Daoy (cell line): ENCODE results near the gene RFX7. TPM values are rescaled to one million over a fixed set of nuclear protein-coding genes. Genes with fewer than 3 reads are reported as not detected.
"Not testable (repeated sequence)": the region's sequence is repeated elsewhere in the genome, so short reads cannot be mapped to it uniquely, and the experiment has no call there.

Experiments
- DNase-seq: peaks from one replicate; pipeline ENCODE4 v3.0.0-alpha.2; 2015; ENCODE audit warnings: low read depth
- total RNA-seq: library from RNA; depleted of rRNA; stranded (reverse); fragments of >200 nt; shearing (Covaris generic); gene quantifications from 2 replicates; pipeline ENCODE4 v1.2.3, GENCODE V29; 2014; rRNA removed

RFX7 gene
- total RNA-seq, result 2.6 and 3.2 TPM in 2 replicates

DNA sequence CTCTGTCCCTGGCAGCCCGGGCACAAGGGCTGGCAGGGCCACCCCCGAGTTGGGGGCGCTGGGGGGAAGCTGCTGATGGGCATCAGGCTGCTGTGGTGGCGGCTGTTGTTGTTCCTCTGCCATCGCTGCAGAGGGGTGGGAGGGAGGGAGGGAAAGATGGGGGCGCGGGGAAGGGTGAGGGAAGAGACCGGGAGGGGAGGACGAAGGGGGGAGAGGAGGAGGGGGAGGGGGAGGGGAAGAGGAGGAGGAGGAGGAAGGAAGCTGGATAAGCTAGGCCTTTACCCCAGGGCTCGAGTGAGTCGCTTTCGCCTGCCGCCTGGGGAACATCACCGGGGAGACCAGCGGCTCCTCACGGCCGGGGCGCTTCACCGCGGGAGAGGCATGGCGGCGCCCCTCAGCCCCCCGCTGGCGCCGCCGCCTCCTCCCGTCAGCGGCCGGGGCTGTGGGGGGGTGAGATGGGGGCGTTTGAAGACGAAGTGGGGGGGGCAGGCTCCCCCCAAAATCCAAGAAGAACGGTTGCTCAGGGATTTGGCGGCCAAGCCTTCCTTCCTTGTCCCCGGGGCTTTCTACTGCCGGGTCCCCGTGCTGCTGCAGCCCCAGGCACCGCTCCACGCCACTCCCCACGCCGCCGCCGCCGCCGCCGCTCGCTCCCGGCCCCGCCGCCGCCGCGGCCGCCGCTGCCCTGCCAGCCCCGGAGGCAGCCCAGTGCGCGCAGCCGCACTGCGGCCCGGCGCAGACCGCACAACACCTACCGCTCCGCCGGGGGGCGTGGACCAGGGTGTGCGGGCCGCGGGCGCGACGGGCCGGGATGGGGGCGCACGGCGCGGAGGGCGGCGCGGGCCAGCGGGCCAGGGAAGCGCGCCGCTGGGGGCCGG lies at the start of gene RFX7:
TSS of gene RFX7 (minus strand) at position 717 of the 875 bp plus-strand sequence. CDS start at position 123, 594 bp downstream.
- DNase-seq, result peak; percentile 85

GRCh38 chr15:56292546-56293316 lies 49.1 kb upstream of the RFX7 start:
- no peak for DNase-seq

DNA sequence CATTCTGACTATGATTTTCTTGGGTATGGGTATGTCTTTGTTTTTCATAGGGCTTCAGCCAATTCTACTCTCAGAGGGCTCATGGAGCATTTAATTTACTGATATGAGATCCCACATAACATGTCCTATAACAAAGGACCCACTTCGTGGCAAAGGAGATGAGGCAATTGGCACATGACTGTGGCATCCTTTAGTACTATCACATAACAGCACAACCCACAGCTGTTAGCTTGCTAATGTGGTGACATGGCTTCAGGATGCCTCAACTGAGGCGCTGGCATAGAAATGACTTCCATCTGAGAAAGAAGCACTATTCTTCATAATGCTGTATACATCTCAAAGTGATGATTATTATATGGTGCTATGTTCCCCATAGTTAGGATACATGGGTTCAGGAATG lies 48.1 kb upstream of the RFX7 start:
- no peak for DNase-seq

- DNase-seq, result no peak
Measured at GRCh38 chr15:56286213-56286612, 42.5 kb upstream of the RFX7 start.

DNA sequence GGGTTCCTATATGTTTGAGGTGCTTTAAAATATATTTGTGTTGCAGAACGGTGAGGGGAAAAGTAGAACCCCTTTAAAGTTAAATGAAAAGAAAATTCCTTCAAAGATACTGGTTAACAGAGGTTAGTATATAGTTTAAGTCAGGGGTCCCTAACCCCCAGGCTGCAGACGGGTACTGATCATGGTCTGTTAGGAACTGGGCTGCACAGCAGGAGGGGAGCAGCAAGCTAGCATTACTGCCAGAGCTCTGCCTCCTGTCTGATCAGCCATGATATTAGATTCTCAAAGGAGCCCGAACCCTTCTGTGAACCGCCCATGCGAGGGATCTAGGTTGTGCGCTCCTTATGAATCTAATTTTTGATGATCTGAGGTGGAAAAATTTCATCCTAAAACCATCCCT lies 37.5 kb upstream of the RFX7 start:
- no peak for DNase-seq

DNA sequence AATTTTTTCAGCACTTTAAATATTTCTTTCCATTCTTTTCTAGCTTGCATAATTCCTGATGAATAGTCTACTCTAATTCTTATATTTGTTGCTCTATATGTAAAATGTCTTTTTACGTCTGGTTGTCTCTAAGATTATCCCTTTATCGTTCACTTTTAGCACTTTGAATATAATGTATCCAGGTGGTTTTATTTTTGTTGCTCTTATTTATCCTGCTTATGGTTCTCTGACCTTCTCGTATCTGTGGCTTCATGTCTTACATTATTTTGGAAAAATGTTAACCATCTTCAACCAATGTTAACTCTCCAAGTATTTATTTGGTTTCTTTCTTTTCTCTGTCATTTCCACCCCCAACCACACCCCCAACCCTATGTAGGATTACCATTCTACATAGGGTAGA lies 30.0 kb upstream of the RFX7 start:
- DNase-seq, result no peak

DNA sequence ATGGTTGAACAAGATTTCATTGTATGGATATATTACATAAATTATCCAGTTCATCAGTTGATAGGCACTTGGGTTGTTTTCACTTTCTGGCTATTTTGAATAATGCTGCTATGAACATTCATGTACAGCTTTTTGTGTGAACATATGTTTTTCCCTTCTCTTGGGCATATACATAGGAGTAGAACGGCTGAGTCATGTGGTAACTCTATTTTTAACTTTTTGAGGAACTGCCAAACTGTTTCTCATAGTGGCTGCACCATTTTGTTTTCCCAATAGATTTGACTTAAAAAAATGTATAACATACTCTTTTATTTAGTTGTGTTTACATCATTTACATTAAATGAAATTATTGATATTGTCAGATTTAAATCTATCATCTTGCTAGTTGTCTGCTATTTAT lies 28.8 kb upstream of the RFX7 start:
- DNase-seq, result no peak

- not testable (repeated sequence) for DNase-seq
Measured at GRCh38 chr15:56266465-56266864, 22.8 kb upstream of the RFX7 start.

DNA sequence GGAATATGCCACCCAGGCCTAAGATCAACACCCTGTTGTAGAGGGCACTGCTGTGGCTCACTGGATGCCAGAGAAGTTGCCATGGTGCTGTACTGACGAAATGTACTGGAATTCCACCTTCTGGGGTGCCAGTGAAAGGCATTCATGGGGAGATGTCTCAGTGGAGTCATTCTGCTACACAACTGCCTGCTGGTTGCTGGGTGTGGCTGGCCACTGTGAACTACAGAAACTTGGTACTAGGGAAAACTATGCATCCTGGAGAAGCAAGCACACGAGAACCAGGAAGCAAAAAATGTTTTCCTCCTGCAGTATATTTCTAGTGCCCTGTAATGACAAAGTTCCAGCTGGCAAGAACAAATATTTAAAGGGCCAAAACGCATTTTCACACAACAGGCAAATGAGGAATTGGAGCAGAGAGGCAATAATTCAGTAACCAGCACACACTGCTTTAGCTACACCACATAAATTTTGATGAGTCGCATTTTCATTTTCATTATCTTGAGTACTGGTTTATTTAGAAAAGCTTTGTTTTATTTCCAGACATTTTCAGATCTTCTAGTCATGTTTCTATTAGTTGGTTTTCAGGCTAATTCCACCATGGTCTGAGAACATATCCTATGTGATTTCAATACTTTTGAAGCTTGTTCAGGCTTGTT lies 18.3 kb upstream of the RFX7 start:
- peak; percentile 17 for DNase-seq

GRCh38 chr15:56257306-56257705 lies 13.6 kb upstream of the RFX7 start:
- not testable (repeated sequence) for DNase-seq

DNA sequence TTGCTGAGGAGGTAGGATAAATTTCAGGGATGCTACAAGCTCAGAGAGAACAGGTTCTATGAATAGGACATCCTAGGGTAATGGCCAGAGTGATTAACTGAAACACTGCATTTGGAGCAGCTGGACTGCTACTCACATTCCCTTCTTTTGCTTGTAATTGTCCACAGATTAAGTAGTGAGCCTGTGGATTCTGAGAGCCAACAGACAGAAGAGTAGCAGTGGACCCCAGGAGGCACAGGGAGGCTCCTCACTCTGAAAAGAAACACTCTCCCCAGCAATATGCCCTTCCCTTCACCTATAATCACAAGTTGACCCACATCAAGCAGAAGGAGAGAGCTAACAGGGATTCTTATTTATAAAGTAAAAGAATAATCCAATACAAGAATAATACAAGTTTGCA lies 10.6 kb upstream of the RFX7 start:
- no peak for DNase-seq

- no peak for DNase-seq
Measured at GRCh38 chr15:56252386-56252785, 8.7 kb upstream of the RFX7 start.

DNA sequence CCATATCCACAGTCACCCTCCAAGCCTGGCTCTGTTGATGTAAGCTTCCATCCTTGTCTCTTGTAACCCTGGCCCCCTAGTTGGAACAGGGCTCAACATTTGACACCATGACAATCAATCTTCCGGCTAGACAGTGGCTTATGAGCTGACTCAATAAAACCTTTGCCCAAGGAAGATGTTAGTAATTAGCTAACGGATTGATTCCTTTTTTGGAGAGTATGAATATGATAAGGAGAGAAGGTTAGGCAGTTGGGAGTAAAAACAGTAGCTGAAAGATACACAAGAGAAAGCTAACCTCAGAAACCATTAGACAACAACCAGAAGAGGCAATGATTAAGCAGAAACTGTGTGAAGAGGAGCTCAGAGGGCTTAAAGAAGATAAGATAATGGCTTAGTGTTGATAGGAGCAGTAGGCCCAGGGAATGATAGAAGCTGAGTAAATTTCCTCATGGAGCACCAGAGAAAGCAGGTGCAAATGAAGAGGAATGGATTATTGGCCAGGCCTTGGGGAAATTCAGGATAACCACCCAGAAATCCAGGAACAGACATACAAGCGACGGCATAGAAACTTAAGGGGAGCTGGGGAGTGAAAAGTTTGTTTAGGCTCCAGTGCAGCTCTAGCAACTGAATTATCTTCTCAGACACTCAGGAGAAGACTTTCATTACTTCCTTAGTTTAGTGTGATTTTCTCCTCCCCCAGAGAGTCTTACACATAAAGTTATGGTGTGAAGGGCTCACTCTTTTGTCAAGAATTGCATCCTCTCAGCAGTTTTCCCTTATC lies 7.8 kb upstream of the RFX7 start:
- no peak for DNase-seq

- DNase-seq, result no peak
Measured at GRCh38 chr15:56250626-56251025, 6.9 kb upstream of the RFX7 start.

GRCh38 chr15:56249092-56249491 lies 5.4 kb upstream of the RFX7 start:
- DNase-seq, result peak; percentile 37

GRCh38 chr15:56248311-56248992 lies 4.8 kb upstream of the RFX7 start:
- DNase-seq, result no peak

DNA sequence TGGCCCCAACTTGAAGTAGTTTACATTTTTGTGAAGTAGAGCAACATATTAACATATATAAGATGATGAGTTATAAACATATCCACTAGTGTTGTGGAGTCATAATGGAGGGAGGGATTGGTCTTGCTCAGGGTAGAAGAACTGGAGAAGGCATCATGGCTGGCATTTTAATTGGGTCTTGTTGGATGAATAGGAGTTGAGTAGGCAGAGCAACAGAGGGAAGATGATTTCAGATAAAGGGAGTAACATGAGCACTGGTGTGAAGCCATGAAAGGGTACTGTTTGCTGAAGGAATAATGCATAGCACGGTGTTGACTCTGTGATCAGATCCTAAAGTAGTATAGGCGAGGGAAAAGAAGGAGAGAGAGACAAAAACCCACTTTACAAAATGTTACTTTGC lies 3.6 kb upstream of the RFX7 start:
- no peak for DNase-seq

DNA sequence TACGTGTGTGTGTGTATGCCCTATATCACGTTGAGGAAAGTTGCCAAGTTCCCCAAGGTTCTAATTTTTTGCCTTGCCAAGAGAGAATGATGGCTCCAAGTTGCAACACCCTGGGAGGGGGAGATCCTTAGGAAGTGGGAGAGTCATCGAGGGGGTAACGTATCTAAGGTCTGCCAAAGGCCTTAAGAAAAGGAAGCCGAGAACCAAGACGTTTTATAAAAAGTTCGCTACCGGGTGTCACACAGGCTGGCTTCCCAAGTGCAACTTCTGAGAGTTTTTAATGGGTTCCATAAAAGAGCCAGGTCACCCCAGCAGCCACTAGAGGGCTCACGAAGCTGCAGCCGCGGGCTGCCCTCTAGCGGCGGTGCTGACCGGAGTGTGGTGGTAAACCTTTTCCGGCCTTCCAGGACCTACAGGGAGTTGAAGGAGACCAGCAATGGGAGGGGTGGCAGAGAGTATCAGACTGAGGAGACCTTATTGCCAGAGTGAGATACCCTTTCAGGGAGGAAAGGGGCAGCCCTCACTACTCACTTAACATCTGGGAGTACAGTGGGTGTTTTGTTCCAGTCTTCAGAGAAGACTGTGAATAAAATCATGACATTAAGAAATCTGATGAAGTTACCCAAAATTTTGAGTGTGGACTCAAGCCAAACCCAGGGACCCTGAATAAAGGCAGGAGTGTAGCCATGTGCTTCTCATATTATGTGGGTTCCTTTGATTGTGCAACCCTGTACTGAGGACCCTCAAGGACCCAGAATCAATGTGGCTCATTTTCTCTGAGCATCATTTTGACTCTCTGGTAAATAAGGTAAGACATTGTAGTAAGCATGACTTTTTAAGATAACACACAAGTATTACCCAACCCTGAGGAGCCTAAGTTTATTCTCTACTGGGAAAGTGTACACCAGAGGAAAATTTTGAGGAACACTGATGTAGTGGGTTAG lies 2.5 kb upstream of the RFX7 start:
- DNase-seq, result peak; percentile 88

GRCh38 chr15:56244811-56245576 lies 1.3 kb upstream of the RFX7 start:
- no peak for DNase-seq
